GM12878 (cell line): ENCODE results near the gene UBE2L6. TPM values are rescaled to one million over a fixed set of nuclear protein-coding genes. Genes with fewer than 3 reads are reported as not detected.
A peak's percentile ranks its signal among the peaks of the same experiment; 100 is the strongest.

Experiments
- BACH1 ChIP-seq: fragments of 450-650 bp; IDR thresholded peaks from 2 replicates; pipeline ENCODE4 v1.6.1; 2017; ENCODE audit warnings: mild to moderate bottlenecking, borderline replicate concordance
- BMI1 ChIP-seq: fragments of 450-650 bp; IDR thresholded peaks from 2 replicates; pipeline ENCODE4 v1.6.1; 2016; ENCODE audit warnings: mild to moderate bottlenecking, moderate library complexity, borderline replicate concordance
- CHD1 ChIP-seq: IDR thresholded peaks from 2 replicates; pipeline ENCODE4 v1.6.1; 2012; ENCODE audit warnings: low read depth, low read length, improper control_type of control experiment
- FOXK2 ChIP-seq: fragments of 450-650 bp; IDR thresholded peaks from 2 replicates; pipeline ENCODE4 v1.6.1; 2017; ENCODE audit warnings: mild to moderate bottlenecking, moderate library complexity
- IRF4 ChIP-seq: IDR thresholded peaks from 2 replicates; pipeline ENCODE4 v1.6.1; 2011; ENCODE audit warnings: low read depth, low read length
- KLF5 ChIP-seq: fragments of 450-650 bp; IDR thresholded peaks from 2 replicates; pipeline ENCODE4 v1.6.1; 2014; ENCODE audit warnings: mild to moderate bottlenecking; ENCODE audit not compliant: partially characterized antibody
- MYC ChIP-seq: IDR thresholded peaks from 2 replicates; pipeline ENCODE4 v1.6.1; 2011; ENCODE audit warnings: mild to moderate bottlenecking, low read length, moderate library complexity, inconsistent platforms; ENCODE audit not compliant: insufficient read depth, insufficient replicate concordance, insufficient read length, severe bottlenecking
- NBN ChIP-seq: fragments of 450-650 bp; IDR thresholded peaks from 2 replicates; pipeline ENCODE4 v1.6.1; 2016
- NRF1 ChIP-seq: conservative IDR thresholded peaks from 2 replicates; pipeline ENCODE4 v1.6.1; 2011; ENCODE audit warnings: mild to moderate bottlenecking, low read depth, low read length, improper control_type of control experiment
- PAX5 ChIP-seq: IDR thresholded peaks from 2 replicates; pipeline ENCODE4 v1.6.1; 2011; ENCODE audit warnings: low read depth, low read length, borderline replicate concordance
- RAD51 ChIP-seq: fragments of 450-650 bp; IDR thresholded peaks from 2 replicates; pipeline ENCODE4 v1.6.1; 2016; ENCODE audit warnings: moderate library complexity, mild to moderate bottlenecking, inconsistent platforms
- RBBP5 ChIP-seq: fragments of 200-600 bp; sonication (generic); conservative IDR thresholded peaks from 2 replicates; pipeline ENCODE4 v1.6.1; 2016
- SIX5 ChIP-seq: IDR thresholded peaks from 2 replicates; pipeline ENCODE4 v1.6.1; 2011; ENCODE audit warnings: mild to moderate bottlenecking, low read depth, low read length, moderate library complexity; ENCODE audit not compliant: severe bottlenecking
- SREBF2 ChIP-seq: IDR thresholded peaks from 2 replicates; pipeline ENCODE4 v1.6.1; 2012; ENCODE audit warnings: mild to moderate bottlenecking, low read length
- TARDBP ChIP-seq: IDR thresholded peaks from 2 replicates; pipeline ENCODE4 v1.6.1; 2016; ENCODE audit warnings: borderline replicate concordance
- TCF12 ChIP-seq: IDR thresholded peaks from 2 replicates; pipeline ENCODE4 v1.6.1; 2011; ENCODE audit warnings: low read depth, mild to moderate bottlenecking, low read length
- YBX1 ChIP-seq: fragments of 450-650 bp; IDR thresholded peaks from 2 replicates; pipeline ENCODE4 v1.6.1; 2016; ENCODE audit warnings: antibody characterized with exemption
- YY1 ChIP-seq: IDR thresholded peaks from 2 replicates; pipeline ENCODE4 v1.6.1; 2011; ENCODE audit warnings: low read depth, mild to moderate bottlenecking, low read length
- ZSCAN29 ChIP-seq: fragments of 450-650 bp; IDR thresholded peaks from 2 replicates; pipeline ENCODE4 v1.6.1; 2017; ENCODE audit warnings: mild to moderate bottlenecking, moderate library complexity
- polyA plus RNA-seq, 11 experiments: library from polyadenylated mRNA; depleted of rRNA in 4 of 11; unstranded in 6 of 11; stranded (reverse) in 5 of 11; fragments of >200 nt; fragmentation: Nextera tagmentation in 4 of 11; fragmentation: Illumina TruSeq in 1 of 11; extraction: Ambion mirVana in 4 of 11; extraction: Trizol in 1 of 11; gene quantifications; 1 replicate in 1 of 11; 2 replicates in 10 of 11; pipeline versions ENCODE4 v1.2.1 to v1.2.3, GENCODE V29; 2011 to 2016; ENCODE audit warnings: inconsistent platforms in 2 of 11, missing spikeins in 2 of 11, low read depth in 1 of 11
- total RNA-seq, 4 experiments: library from RNA; depleted of rRNA in 3 of 4; stranded (reverse); fragments of >200 nt in 3 of 4; fragmentation: Illumina TruSeq in 1 of 4; extraction: Trizol in 1 of 4; gene quantifications; 2 replicates each; pipeline versions ENCODE4 v1.2.1 to v1.2.3, GENCODE V29; 2013 to 2021
- TF ChIP-seq, protein P1 (sequence below): fragments of 450-650 bp; IDR thresholded peaks from 2 replicates; pipeline ENCODE4 v1.6.1; 2017; ENCODE audit warnings: mild to moderate bottlenecking, low read depth, inconsistent platforms; ENCODE audit not compliant: poor library complexity, severe bottlenecking
- TF ChIP-seq, protein P2 (sequence below): fragments of 450-650 bp; formaldehyde crosslinking; IDR thresholded peaks from 2 replicates; pipeline ENCODE4 v1.5.0; 2022; ENCODE audit warnings: mild to moderate bottlenecking, missing genetic modification characterization
- TF ChIP-seq, protein P3 (sequence below): fragments of 150-350 bp; IDR thresholded peaks from 2 replicates; pipeline ENCODE4 v1.6.1; 2014; ENCODE audit warnings: mild to moderate bottlenecking, low read depth, low read length
- TF ChIP-seq, protein P4 (sequence below): IDR thresholded peaks from 2 replicates; pipeline ENCODE4 v1.6.1; 2011; ENCODE audit warnings: borderline replicate concordance, low read depth, mild to moderate bottlenecking, moderate library complexity, low read length; ENCODE audit not compliant: insufficient read depth, poor library complexity, severe bottlenecking

Gene UBE2L6
- total and polyA plus RNA-seq, 10 of the 15 experiments (the other 5 are each of a cell fraction or from before 2014, with no cell fraction given): 114 to 295 (median 173) TPM

DNA sequence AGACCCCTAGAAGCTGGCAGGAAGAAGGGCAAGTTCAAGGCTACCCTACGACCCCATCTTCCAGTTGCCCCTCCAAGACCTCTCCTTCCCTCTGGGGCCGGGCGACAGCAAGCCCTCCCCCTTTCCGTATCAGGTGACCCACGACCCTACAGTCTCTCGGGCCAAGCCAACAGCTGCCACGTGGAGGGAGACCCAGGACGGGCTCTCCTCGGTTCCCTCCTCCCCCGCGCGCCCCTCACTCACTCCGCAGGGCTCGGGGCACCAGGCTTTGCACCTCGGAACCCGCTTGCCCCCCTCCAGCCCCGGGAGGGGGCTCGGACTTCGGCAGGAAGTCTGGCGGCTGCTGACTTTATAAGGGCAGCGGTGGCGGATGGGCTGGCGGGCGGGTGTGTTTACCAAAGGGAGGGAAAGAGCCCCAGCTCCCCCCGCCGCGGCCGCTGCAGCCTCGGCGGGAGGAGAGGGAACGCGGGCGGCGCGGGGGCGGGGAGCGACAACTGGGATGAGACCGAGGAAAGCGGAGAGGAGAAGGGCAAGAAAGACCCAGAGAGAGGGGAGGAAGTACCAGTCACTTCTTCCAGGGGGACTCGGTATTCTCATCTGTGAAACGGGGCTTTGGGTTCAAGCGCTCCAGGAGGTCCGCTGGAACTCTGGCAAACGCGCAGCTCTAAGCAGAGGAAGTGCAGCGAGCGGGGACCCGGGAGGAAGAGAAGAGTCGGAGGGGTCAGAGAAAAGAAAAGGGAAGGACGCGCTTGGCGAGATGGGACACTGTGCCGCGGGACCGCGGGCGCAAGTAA lies 52.7 kb downstream of the UBE2L6 start (continued):
- TF ChIP-seq, protein P1, sequence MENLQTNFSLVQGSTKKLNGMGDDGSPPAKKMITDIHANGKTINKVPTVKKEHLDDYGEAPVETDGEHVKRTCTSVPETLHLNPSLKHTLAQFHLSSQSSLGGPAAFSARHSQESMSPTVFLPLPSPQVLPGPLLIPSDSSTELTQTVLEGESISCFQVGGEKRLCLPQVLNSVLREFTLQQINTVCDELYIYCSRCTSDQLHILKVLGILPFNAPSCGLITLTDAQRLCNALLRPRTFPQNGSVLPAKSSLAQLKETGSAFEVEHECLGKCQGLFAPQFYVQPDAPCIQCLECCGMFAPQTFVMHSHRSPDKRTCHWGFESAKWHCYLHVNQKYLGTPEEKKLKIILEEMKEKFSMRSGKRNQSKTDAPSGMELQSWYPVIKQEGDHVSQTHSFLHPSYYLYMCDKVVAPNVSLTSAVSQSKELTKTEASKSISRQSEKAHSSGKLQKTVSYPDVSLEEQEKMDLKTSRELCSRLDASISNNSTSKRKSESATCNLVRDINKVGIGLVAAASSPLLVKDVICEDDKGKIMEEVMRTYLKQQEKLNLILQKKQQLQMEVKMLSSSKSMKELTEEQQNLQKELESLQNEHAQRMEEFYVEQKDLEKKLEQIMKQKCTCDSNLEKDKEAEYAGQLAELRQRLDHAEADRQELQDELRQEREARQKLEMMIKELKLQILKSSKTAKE: no peak
- no peak for TF ChIP-seq PAX5
- TF ChIP-seq, protein P2, sequence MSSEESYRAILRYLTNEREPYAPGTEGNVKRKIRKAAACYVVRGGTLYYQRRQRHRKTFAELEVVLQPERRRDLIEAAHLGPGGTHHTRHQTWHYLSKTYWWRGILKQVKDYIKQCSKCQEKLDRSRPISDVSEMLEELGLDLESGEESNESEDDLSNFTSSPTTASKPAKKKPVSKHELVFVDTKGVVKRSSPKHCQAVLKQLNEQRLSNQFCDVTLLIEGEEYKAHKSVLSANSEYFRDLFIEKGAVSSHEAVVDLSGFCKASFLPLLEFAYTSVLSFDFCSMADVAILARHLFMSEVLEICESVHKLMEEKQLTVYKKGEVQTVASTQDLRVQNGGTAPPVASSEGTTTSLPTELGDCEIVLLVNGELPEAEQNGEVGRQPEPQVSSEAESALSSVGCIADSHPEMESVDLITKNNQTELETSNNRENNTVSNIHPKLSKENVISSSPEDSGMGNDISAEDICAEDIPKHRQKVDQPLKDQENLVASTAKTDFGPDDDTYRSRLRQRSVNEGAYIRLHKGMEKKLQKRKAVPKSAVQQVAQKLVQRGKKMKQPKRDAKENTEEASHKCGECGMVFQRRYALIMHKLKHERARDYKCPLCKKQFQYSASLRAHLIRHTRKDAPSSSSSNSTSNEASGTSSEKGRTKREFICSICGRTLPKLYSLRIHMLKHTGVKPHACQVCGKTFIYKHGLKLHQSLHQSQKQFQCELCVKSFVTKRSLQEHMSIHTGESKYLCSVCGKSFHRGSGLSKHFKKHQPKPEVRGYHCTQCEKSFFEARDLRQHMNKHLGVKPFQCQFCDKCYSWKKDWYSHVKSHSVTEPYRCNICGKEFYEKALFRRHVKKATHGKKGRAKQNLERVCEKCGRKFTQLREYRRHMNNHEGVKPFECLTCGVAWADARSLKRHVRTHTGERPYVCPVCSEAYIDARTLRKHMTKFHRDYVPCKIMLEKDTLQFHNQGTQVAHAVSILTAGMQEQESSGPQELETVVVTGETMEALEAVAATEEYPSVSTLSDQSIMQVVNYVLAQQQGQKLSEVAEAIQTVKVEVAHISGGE (CRISPR knock-in tag): no peak
- no peak for TF ChIP-seq SREBF2
- no peak for TF ChIP-seq SIX5
- no peak for TF ChIP-seq RBBP5
- no peak for TF ChIP-seq KLF5
- no peak for TF ChIP-seq TCF12
- TF ChIP-seq, protein P3, sequence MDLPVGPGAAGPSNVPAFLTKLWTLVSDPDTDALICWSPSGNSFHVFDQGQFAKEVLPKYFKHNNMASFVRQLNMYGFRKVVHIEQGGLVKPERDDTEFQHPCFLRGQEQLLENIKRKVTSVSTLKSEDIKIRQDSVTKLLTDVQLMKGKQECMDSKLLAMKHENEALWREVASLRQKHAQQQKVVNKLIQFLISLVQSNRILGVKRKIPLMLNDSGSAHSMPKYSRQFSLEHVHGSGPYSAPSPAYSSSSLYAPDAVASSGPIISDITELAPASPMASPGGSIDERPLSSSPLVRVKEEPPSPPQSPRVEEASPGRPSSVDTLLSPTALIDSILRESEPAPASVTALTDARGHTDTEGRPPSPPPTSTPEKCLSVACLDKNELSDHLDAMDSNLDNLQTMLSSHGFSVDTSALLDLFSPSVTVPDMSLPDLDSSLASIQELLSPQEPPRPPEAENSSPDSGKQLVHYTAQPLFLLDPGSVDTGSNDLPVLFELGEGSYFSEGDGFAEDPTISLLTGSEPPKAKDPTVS: no peak
- TF ChIP-seq TARDBP: no peak
- TF ChIP-seq ZSCAN29: no peak
- TF ChIP-seq RAD51: peak; percentile 70; the same call in 1 of the 2 replicates
- TF ChIP-seq BACH1: no peak
- no peak for TF ChIP-seq BMI1
- TF ChIP-seq CHD1: 0 out of 2 replicates have a peak, but pooled peaks have one; percentile 60
- TF ChIP-seq YY1: no peak
- TF ChIP-seq MYC: peak; percentile 43
- no peak for TF ChIP-seq NRF1
- no peak for TF ChIP-seq FOXK2
- TF ChIP-seq, protein P4, sequence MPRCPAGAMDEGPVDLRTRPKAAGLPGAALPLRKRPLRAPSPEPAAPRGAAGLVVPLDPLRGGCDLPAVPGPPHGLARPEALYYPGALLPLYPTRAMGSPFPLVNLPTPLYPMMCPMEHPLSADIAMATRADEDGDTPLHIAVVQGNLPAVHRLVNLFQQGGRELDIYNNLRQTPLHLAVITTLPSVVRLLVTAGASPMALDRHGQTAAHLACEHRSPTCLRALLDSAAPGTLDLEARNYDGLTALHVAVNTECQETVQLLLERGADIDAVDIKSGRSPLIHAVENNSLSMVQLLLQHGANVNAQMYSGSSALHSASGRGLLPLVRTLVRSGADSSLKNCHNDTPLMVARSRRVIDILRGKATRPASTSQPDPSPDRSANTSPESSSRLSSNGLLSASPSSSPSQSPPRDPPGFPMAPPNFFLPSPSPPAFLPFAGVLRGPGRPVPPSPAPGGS: no peak
- TF ChIP-seq YBX1: no peak
- no peak for TF ChIP-seq IRF4
- no peak for TF ChIP-seq NBN
